Measurements from ENCODE around the gene CAVIN2. TPM values are rescaled to one million over a fixed set of nuclear protein-coding genes. Genes with fewer than 3 reads are reported as not detected.

The CAVIN2 gene
- total and polyA plus RNA-seq, 2 donors (not counting 3 experiments of a cell fraction or from before 2014, with no cell fraction given) = 202 to 260 TPM

DNA sequence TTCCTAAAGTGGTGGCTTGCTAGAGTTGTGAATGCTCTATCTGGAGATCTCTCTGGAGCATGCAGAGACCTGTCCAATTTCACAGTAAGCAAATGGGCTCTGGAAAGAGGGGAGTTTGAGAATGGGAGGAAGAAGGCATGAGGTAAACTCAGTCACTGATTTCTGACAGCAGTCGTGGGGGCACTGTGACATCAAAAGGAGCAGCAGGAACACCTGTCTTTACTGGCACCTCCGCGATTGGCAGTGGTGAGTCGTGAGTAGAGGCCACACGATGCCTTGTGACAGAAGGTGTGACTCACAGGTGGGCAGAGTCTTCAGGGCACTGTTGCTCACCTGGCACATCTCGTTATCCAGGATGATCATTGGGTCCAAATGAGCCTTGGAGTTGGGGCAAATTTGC lies 38.8 kb upstream of the CAVIN2 start:
- DNase-seq (ENCODE audit: low read depth, low spot score) (no peak), FAIRE-seq (no peak)
- dilution Hi-C loops (cut with MboI; ENCODE audit: extremely low pct_ligation_motif_present, low sequenced_read_pairs) (no loop called here), intact Hi-C loops (cut with micrococcal nuclease) (no loop called here)
- Histone ChIP-seq H3K27ac (ENCODE audit: insufficient read depth, low read depth, low read length) (no peak overlapping the region), H3K36me3 (ENCODE audit: control insufficient read depth in 2 of 2, extremely low read depth in 1 of 2, insufficient read depth in 2 of 2, low read length in 2 of 2) (no peaks in the 10 kb centered on the region), H3K27me3 (ENCODE audit: control insufficient read depth in 2 of 2, insufficient read depth in 2 of 2, low read length in 2 of 2) (no peaks in the 10 kb centered on the region), H4K20me1 (replicated peaks; ENCODE audit: control insufficient read depth, extremely low read depth, insufficient read depth, low read length) (no peaks in the 10 kb centered on the region), H2AFZ (ENCODE audit: low read depth, low read length) (no peak overlapping the region), H3K4me3 (replicated peaks in 1 of 3; ENCODE audit: insufficient read depth in 1 of 3, low read depth in 1 of 3, low read length in 3 of 3) (no peak overlapping the region), H3K9me1 (replicated peaks; ENCODE audit: control insufficient read depth, extremely low read depth, insufficient read depth, low read length) (no peaks in the 10 kb centered on the region), H3K79me2 (ENCODE audit: control insufficient read depth, insufficient read depth, low read length) (no peaks in the 10 kb centered on the region), H3K9ac (replicated peaks; ENCODE audit: extremely low read depth, insufficient read depth, low read length) (no peak overlapping the region), H3K4me2 (ENCODE audit: insufficient read depth, low read length) (no peak overlapping the region), H3K9me3 (replicated peaks; ENCODE audit: control insufficient read depth, insufficient read depth, low read length) (no peaks in the 10 kb centered on the region), H3K4me1 (ENCODE audit: control insufficient read depth, extremely low read depth, insufficient read depth, low read length) (no peaks in the 10 kb centered on the region)
- POLR2A ChIA-PET = no interaction called here
- CTCF ChIA-PET = no interaction called here
- no TSS peak for BruUV-seq (replicated peaks)
- no peak for TF ChIP-seq POLR2A (IDR thresholded peaks at IDR 0.05; ENCODE audit: low read depth, low read length)
- TF ChIP-seq FOS (IDR thresholded peaks at IDR 0.05; ENCODE audit: borderline replicate concordance, insufficient read depth, low read length) = no peak
- TF ChIP-seq, protein P1, sequence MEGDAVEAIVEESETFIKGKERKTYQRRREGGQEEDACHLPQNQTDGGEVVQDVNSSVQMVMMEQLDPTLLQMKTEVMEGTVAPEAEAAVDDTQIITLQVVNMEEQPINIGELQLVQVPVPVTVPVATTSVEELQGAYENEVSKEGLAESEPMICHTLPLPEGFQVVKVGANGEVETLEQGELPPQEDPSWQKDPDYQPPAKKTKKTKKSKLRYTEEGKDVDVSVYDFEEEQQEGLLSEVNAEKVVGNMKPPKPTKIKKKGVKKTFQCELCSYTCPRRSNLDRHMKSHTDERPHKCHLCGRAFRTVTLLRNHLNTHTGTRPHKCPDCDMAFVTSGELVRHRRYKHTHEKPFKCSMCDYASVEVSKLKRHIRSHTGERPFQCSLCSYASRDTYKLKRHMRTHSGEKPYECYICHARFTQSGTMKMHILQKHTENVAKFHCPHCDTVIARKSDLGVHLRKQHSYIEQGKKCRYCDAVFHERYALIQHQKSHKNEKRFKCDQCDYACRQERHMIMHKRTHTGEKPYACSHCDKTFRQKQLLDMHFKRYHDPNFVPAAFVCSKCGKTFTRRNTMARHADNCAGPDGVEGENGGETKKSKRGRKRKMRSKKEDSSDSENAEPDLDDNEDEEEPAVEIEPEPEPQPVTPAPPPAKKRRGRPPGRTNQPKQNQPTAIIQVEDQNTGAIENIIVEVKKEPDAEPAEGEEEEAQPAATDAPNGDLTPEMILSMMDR (IDR thresholded peaks at IDR 0.05; ENCODE audit: extremely low read depth in 1 of 2, insufficient read depth in 1 of 2, low read depth in 1 of 2, low read length in 2 of 2) = no peak
- TF ChIP-seq, protein P2, sequence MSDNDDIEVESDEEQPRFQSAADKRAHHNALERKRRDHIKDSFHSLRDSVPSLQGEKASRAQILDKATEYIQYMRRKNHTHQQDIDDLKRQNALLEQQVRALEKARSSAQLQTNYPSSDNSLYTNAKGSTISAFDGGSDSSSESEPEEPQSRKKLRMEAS (IDR thresholded peaks at IDR 0.05; ENCODE audit: insufficient read depth, insufficient read length) = no peak
- no peak for TF ChIP-seq MYC (IDR thresholded peaks at IDR 0.05; ENCODE audit: low read depth, low read length)
- no peak for TF ChIP-seq JUN (IDR thresholded peaks at IDR 0.05; ENCODE audit: borderline replicate concordance, insufficient read depth, insufficient read length, low read depth)
- TF ChIP-seq POLR2AphosphoS5 (IDR thresholded peaks at IDR 0.05; ENCODE audit: insufficient read depth, low read depth, low read length) = no peak
- no peak for TF ChIP-seq EZH2 (IDR thresholded peaks at IDR 0.05; ENCODE audit: borderline replicate concordance, low read depth, low read length, severe bottlenecking)
- TF ChIP-seq GATA2 (IDR thresholded peaks at IDR 0.05; ENCODE audit: insufficient read depth, insufficient read length, low read depth, low read length) = no peak
